HepG2 (cell line): Measurements from ENCODE around the gene FGF18. TPM values are rescaled to one million over a fixed set of nuclear protein-coding genes. Genes with fewer than 3 reads are reported as not detected.

Source experiments
- ATAC-seq: fragments of 200-7000 bp; cut with Tn5 transposase; 3 replicates; pipeline ENCODE4 v1.9.1; 2020; ENCODE audit warnings: mild to moderate bottlenecking, moderate library complexity
- BruUV-seq: library from RNA; stranded (reverse); fragments of 400-500 nt; replicated peaks from 2 replicates; lab custom pipeline; 2021; lab: Mats Ljungman, UMichigan
- CTCF ChIA-PET: fragments of 300-600 bp; formaldehyde crosslinking; extraction: SDS; loops from one replicate; lab custom pipeline; 2021; ENCODE audit warnings: low total read pairs, inconsistent platforms, low intra/inter-chr PET ratio; lab: Yijun Ruan, JAX
- POLR2A ChIA-PET: fragments of 350-600 bp; sonication (Branson Sonifier 250); formaldehyde crosslinking; loops from one replicate; lab custom pipeline; 2020; ENCODE audit warnings: antibody characterized with exemption, inconsistent platforms; lab: Yijun Ruan, JAX
- DNase-seq: peaks from one replicate; pipeline ENCODE4 v3.0.0-alpha.2; 2015; ENCODE audit warnings: low spot score
- FAIRE-seq: peaks from 3 replicates; lab custom pipeline; 2011; peaks lifted over from hg19 to GRCh38; lab: Jason Lieb, UNC
- H2AFZ ChIP-seq: one replicate; pipeline ENCODE4 v1.6.1; 2011; ENCODE audit warnings: low read length, inconsistent platforms
- H3K27ac ChIP-seq: fragments of 300-600 bp; 3 replicates; pipeline ENCODE4 v1.8.0; 2011; ENCODE audit warnings: mixed run types, mild to moderate bottlenecking, mixed read lengths, low read length, inconsistent platforms; ENCODE audit not compliant: insufficient read depth; ENCODE audit errors: extremely low read length
- H3K27me3 ChIP-seq, 2 experiments: fragments of 200-600 bp in 1 of 2; 2 replicates in 1 of 2; 3 replicates in 1 of 2; pipeline versions ENCODE4 v1.6.0 to v1.8.0; 2011; ENCODE audit warnings: low read length in 2 of 2, mild to moderate bottlenecking in 2 of 2, moderate library complexity in 2 of 2, inconsistent platforms in 1 of 2; ENCODE audit not compliant: insufficient read depth in 2 of 2, control insufficient read depth in 1 of 2
- H3K36me3 ChIP-seq, 2 experiments: fragments of 200-600 bp in 1 of 2; replicated peaks in 1 of 2; 2 replicates in 1 of 2; 3 replicates in 1 of 2; pipeline versions ENCODE4 v1.5.1 to v1.8.0; 2011; ENCODE audit warnings: low read length in 2 of 2, inconsistent platforms in 1 of 2; ENCODE audit not compliant: insufficient read depth in 2 of 2, control insufficient read depth in 1 of 2
- H3K4me1 ChIP-seq: 2 replicates; pipeline ENCODE4 v1.5.1; 2012; ENCODE audit warnings: low read length, inconsistent platforms; ENCODE audit not compliant: insufficient read depth
- H3K4me2 ChIP-seq: 2 replicates; pipeline ENCODE4 v1.6.0; 2011; ENCODE audit warnings: low read depth, low read length, inconsistent platforms
- H3K4me3 ChIP-seq, 3 experiments: fragments of 200-600 bp in 1 of 3; sonication (generic), shearing (Covaris generic) in 1 of 3; replicated peaks in 1 of 3; 2 replicates each; pipeline ENCODE4 v1.5.1; 2011 to 2016; ENCODE audit warnings: low read length in 3 of 3, inconsistent platforms in 2 of 3, low read depth in 2 of 3, mild to moderate bottlenecking in 2 of 3, control low read depth in 1 of 3, mixed read lengths in 1 of 3; ENCODE audit not compliant: insufficient read depth in 1 of 3
- H3K79me2 ChIP-seq: one replicate; pipeline ENCODE4 v1.6.1; 2011; ENCODE audit warnings: low read length, inconsistent platforms; ENCODE audit not compliant: insufficient read depth
- H3K9ac ChIP-seq: 2 replicates; pipeline ENCODE4 v1.6.0; 2011; ENCODE audit warnings: mild to moderate bottlenecking, low read depth, low read length, inconsistent platforms; ENCODE audit not compliant: insufficient read depth
- H3K9me3 ChIP-seq: 2 replicates; pipeline ENCODE4 v1.5.1; 2012; ENCODE audit warnings: mild to moderate bottlenecking, low read length
- H4K20me1 ChIP-seq: 2 replicates; pipeline ENCODE4 v1.6.0; 2011; ENCODE audit warnings: inconsistent platforms, mild to moderate bottlenecking, low read length, moderate library complexity; ENCODE audit not compliant: insufficient read depth
- FOXO1 ChIP-seq: sonication (generic); formaldehyde crosslinking; IDR thresholded peaks from 2 replicates; pipeline ENCODE4 v1.4.0; 2020; ENCODE audit warnings: missing genetic modification reagents
- GFI1 ChIP-seq: sonication (generic); formaldehyde crosslinking; IDR thresholded peaks from 2 replicates; pipeline ENCODE4 v1.5.0; 2020; ENCODE audit warnings: missing genetic modification reagents, mild to moderate bottlenecking, borderline replicate concordance
- HDAC6 ChIP-seq: fragments of 200-600 bp; sonication (generic); IDR thresholded peaks from 2 replicates; pipeline ENCODE4 v1.7.0; 2017; ENCODE audit warnings: mild to moderate bottlenecking, antibody characterized with exemption, low read length, low read depth
- MTA1 ChIP-seq: sonication (generic); formaldehyde crosslinking; IDR thresholded peaks from 2 replicates; pipeline ENCODE4 v1.4.0; 2020; ENCODE audit warnings: missing genetic modification reagents, mild to moderate bottlenecking, borderline replicate concordance
- NR1H2 ChIP-seq: sonication (generic); formaldehyde crosslinking; IDR thresholded peaks from 2 replicates; pipeline ENCODE4 v1.8.1; 2022; ENCODE audit warnings: low read depth, missing genetic modification reagents, borderline replicate concordance
- ONECUT2 ChIP-seq: sonication (generic); formaldehyde crosslinking; IDR thresholded peaks from 2 replicates; pipeline ENCODE4 v1.4.0; 2020; ENCODE audit warnings: missing genetic modification reagents
- POLR2AphosphoS5 ChIP-seq: IDR thresholded peaks from 2 replicates; pipeline ENCODE4 v1.6.1; 2012; ENCODE audit warnings: low read depth, low read length
- PRMT3 ChIP-seq: sonication (generic); formaldehyde crosslinking; IDR thresholded peaks from 2 replicates; pipeline ENCODE4 v1.8.1; 2022; ENCODE audit warnings: low read depth, mild to moderate bottlenecking, moderate library complexity, missing genetic modification reagents, borderline replicate concordance
- ZBTB1 ChIP-seq: sonication (generic); formaldehyde crosslinking; IDR thresholded peaks from 2 replicates; pipeline ENCODE4 v1.4.0; 2020; ENCODE audit warnings: missing genetic modification reagents, borderline replicate concordance
- ZNF230 ChIP-seq: sonication (generic); formaldehyde crosslinking; IDR thresholded peaks from 2 replicates; pipeline ENCODE4 v1.4.0; 2020; ENCODE audit warnings: mild to moderate bottlenecking, missing genetic modification reagents
- ZNF331 ChIP-seq: sonication (generic); formaldehyde crosslinking; IDR thresholded peaks from 2 replicates; pipeline ENCODE4 v1.4.0; 2020; ENCODE audit warnings: missing genetic modification reagents
- ZNF354B ChIP-seq: sonication (generic); formaldehyde crosslinking; IDR thresholded peaks from 2 replicates; pipeline ENCODE4 v1.8.0; 2022; ENCODE audit warnings: mild to moderate bottlenecking, missing genetic modification reagents
- ZNF724P ChIP-seq: sonication (generic); formaldehyde crosslinking; IDR thresholded peaks from 2 replicates; pipeline ENCODE4 v1.8.0; 2022; ENCODE audit warnings: missing genetic modification reagents, borderline replicate concordance
- ZNF737 ChIP-seq: sonication (generic); formaldehyde crosslinking; IDR thresholded peaks from 2 replicates; pipeline ENCODE4 v1.5.0; 2020; ENCODE audit warnings: missing genetic modification reagents, mild to moderate bottlenecking, borderline replicate concordance
- ZNF747 ChIP-seq: sonication (generic); formaldehyde crosslinking; IDR thresholded peaks from 2 replicates; pipeline ENCODE4 v1.8.1; 2023; ENCODE audit warnings: missing genetic modification reagents, mild to moderate bottlenecking, borderline replicate concordance
- WGBS: methylation state at CpG from one replicate; pipeline ENCODE4 v1.1.6; 2017; ENCODE audit warnings: low lambda C conversion rate; 5-methylcytosine and 5-hydroxymethylcytosine counted together
- in situ Hi-C: cut with HindIII; loops from 2 replicates; pipeline ENCODE4 v1.10.0; 2017; ENCODE audit warnings: low pct_unique_long_range_greater_than_20kb; ENCODE audit not compliant: extremely low pct_ligation_motif_present
- intact Hi-C: fragments of 100-400 bp; cut with micrococcal nuclease; formaldehyde crosslinking; loops from one replicate; pipeline ENCODE4 v1.10.0; 2022; ENCODE audit not compliant: unreplicated experiment
- polyA plus RNA-seq, 8 experiments: library from polyadenylated mRNA; depleted of rRNA in 3 of 8; stranded (reverse) in 7 of 8; unstranded in 1 of 8; fragments of >200 nt; fragmentation: Illumina TruSeq in 4 of 8; extraction: Trizol in 4 of 8; gene quantifications; 2 replicates each; pipeline versions ENCODE4 v1.2.1 to v1.2.3, GENCODE V29; 2011 to 2016; ENCODE audit warnings: low read depth in 4 of 8, missing spikeins in 1 of 8, mixed read lengths in 1 of 8; ENCODE audit not compliant: insufficient read depth in 1 of 8
- total RNA-seq, 5 experiments: library from RNA; depleted of rRNA; stranded (reverse); fragments of >200 nt; fragmentation: Illumina TruSeq; extraction: Trizol; gene quantifications; 2 replicates each; pipeline ENCODE4 v1.2.3, GENCODE V29; 2016; ENCODE audit warnings: low read depth in 1 of 5
- TF ChIP-seq, protein P1 (sequence below): sonication (generic); formaldehyde crosslinking; IDR thresholded peaks from 2 replicates; pipeline ENCODE4 v1.5.1; 2020; ENCODE audit warnings: mild to moderate bottlenecking, missing genetic modification reagents, moderate library complexity
- TF ChIP-seq, protein P2 (sequence below): sonication (generic); formaldehyde crosslinking; IDR thresholded peaks from 2 replicates; pipeline ENCODE4 v1.5.0; 2020; ENCODE audit warnings: missing genetic modification reagents, mild to moderate bottlenecking, borderline replicate concordance

The FGF18 gene
- total and polyA plus RNA-seq, 2 of the 13 experiments (the other 11 are each of a cell fraction or from before 2014, with no cell fraction given): not detected

DNA sequence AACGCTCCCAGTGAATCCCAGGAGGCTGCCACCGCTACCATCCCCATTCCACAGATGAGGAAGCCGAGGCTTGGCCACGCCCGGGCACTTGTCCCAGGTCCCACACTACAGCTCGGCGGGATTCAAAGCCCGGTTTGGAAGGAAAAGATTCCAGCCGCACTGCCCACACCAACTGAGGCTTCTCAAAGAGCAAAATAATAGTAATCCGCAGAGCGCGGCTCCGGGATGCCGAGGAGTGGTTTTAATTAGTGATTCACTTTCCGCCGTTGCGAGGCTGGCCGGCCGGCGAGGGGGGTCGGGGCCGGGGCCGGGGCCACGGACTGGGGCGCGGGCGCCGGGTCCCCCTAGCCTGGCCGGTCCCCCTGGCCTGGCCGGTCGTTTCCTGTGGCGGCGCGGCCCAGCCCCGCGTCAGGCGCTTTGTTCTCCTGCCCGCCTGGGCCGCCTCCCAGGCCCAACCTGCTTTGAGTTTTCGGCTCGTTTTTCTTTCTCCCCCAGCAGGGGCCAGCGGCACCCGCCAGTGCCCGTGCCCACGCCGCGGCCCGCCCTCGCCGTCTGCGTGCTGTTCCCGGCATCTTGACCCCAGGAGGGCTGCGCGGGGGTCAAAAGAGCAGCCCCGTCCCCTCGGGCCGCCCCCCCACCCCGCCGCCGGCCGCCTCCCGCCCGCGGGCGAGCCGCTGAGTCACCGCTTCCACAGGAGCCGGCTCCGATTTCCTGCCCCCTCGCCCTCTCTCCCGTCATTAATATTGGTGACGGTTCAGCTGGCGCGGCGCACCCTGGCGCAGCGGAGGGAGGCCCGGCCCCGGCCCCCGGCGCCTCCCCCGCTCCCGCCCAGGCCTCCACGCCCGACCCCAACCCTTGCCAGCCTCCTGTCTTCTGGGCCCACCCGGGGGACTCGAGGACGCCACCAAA lies 31.2 kb downstream of the FGF18 start:
- intact Hi-C loops (no loop called here), in situ Hi-C loops (no loop called here)
- DNase-seq (no peak), FAIRE-seq (no peak), ATAC-seq (no peak)
- Histone ChIP-seq H3K9me3 (no peaks in the 10 kb centered on the region), H3K36me3 (no peaks in the 10 kb centered on the region), H3K79me2 (no peaks in the 10 kb centered on the region), H3K4me3 (no peak overlapping the region), H3K27ac (no peak overlapping the region), H3K27me3 (peaks cover 3 to 14% of the 10 kb centered on the region in 2 experiments; a peak in 2 of 5 replicates), H3K9ac (no peak overlapping the region), H2AFZ (no peak overlapping the region), H3K4me1 (no peaks in the 10 kb centered on the region), H3K4me2 (no peak overlapping the region), H4K20me1 (no peaks in the 10 kb centered on the region)
- BruUV-seq: no TSS peak
- WGBS: 84% methylated on average over 69 of the region's 88 CpGs
- POLR2A ChIA-PET: interaction anchor here (0.6 kb wide), 1 partner anchor 64 kb away, joined by 3 read pairs; no protein-coding TSS in a partner anchor
- TF ChIP-seq, protein P1, sequence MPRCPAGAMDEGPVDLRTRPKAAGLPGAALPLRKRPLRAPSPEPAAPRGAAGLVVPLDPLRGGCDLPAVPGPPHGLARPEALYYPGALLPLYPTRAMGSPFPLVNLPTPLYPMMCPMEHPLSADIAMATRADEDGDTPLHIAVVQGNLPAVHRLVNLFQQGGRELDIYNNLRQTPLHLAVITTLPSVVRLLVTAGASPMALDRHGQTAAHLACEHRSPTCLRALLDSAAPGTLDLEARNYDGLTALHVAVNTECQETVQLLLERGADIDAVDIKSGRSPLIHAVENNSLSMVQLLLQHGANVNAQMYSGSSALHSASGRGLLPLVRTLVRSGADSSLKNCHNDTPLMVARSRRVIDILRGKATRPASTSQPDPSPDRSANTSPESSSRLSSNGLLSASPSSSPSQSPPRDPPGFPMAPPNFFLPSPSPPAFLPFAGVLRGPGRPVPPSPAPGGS (CRISPR knock-in tag): no peak
- TF ChIP-seq ZNF737 (CRISPR knock-in tag) (no peak), FOXO1 (CRISPR knock-in tag) (no peak), ZNF354B (no peak), ZNF747 (no peak), ZNF331 (CRISPR knock-in tag) (no peak), ZNF724P (CRISPR knock-in tag) (no peak), ZNF230 (CRISPR knock-in tag) (no peak), HDAC6 (no peak), NR1H2 (CRISPR knock-in tag) (no peak), GFI1 (CRISPR knock-in tag) (no peak), ZBTB1 (CRISPR knock-in tag) (no peak), MTA1 (CRISPR knock-in tag) (no peak), POLR2AphosphoS5 (no peak), PRMT3 (CRISPR knock-in tag) (no peak), ONECUT2 (no peak)
- TF ChIP-seq, protein P2, sequence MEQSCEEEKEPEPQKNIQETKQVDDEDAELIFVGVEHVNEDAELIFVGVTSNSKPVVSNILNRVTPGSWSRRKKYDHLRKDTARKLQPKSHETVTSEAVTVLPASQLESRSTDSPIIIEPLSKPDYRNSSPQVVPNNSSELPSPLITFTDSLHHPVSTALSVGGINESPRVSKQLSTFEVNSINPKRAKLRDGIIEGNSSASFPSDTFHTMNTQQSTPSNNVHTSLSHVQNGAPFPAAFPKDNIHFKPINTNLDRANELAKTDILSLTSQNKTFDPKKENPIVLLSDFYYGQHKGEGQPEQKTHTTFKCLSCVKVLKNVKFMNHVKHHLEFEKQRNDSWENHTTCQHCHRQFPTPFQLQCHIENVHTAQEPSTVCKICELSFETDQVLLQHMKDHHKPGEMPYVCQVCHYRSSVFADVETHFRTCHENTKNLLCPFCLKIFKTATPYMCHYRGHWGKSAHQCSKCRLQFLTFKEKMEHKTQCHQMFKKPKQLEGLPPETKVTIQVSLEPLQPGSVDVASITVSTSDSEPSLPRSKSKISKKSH (CRISPR knock-in tag): no peak
- CTCF ChIA-PET: no interaction called here
